Measurements from ENCODE around the gene NEK8.

Gene NEK8

GRCh38 chr17:28707339-28707720 lies 21.3 kb upstream of the NEK8 start:
- TF ChIP-seq CTCF (conservative IDR thresholded peaks at IDR 0.05; ENCODE audit: control insufficient read depth, insufficient read depth, low read depth, low read length), result no peak
- H3K4me3 ChIP-seq (ENCODE audit: control insufficient read depth, low read depth, low read length), result no peak overlapping the region
- DNase-seq (ENCODE audit: low read depth), result no peak

GRCh38 chr17:28710861-28711722 lies 17.5 kb upstream of the NEK8 start:
- peak overlapping the region; percentile 46 for H3K4me3 ChIP-seq (ENCODE audit: control insufficient read depth, low read depth, low read length)
- DNase-seq (ENCODE audit: low read depth), result peak; percentile 82
- no peak for TF ChIP-seq CTCF (conservative IDR thresholded peaks at IDR 0.05; ENCODE audit: control insufficient read depth, insufficient read depth, low read depth, low read length)

- H3K4me3 ChIP-seq (ENCODE audit: control insufficient read depth, low read depth, low read length), result peak within 1 kb of the TSS; percentile 46
- no peak for TF ChIP-seq CTCF (conservative IDR thresholded peaks at IDR 0.05; ENCODE audit: control insufficient read depth, insufficient read depth, low read depth, low read length)
- DNase-seq (ENCODE audit: low read depth), result no peak
These were observed 16.9 kb upstream of the NEK8 start, which contains the start of gene PROCA1 for GRCh38 chr17:28711723-28712031. TSS of gene PROCA1 (minus strand) at chr17:28711888. CDS start at chr17:28711660, 228 bp downstream.

- peak overlapping the region; percentile 34 for H3K4me3 ChIP-seq (ENCODE audit: control insufficient read depth, low read depth, low read length)
- no peak for DNase-seq (ENCODE audit: low read depth)
- TF ChIP-seq CTCF (conservative IDR thresholded peaks at IDR 0.05; ENCODE audit: control insufficient read depth, insufficient read depth, low read depth, low read length), result no peak
These were observed 16.4 kb upstream of the NEK8 start for GRCh38 chr17:28712032-28712704.

GRCh38 chr17:28712705-28713415 lies 15.7 kb upstream of the NEK8 start:
- no peak for TF ChIP-seq CTCF (conservative IDR thresholded peaks at IDR 0.05; ENCODE audit: control insufficient read depth, insufficient read depth, low read depth, low read length)
- DNase-seq (ENCODE audit: low read depth), result no peak
- H3K4me3 ChIP-seq (ENCODE audit: control insufficient read depth, low read depth, low read length), result no peak overlapping the region

GRCh38 chr17:28714281-28714680 lies 14.3 kb upstream of the NEK8 start:
- no peak for TF ChIP-seq CTCF (conservative IDR thresholded peaks at IDR 0.05; ENCODE audit: control insufficient read depth, insufficient read depth, low read depth, low read length)
- H3K4me3 ChIP-seq (ENCODE audit: control insufficient read depth, low read depth, low read length), result no peak overlapping the region
- DNase-seq (ENCODE audit: low read depth), result no peak
